Measurements from ENCODE around the gene BNC2.

DNA sequence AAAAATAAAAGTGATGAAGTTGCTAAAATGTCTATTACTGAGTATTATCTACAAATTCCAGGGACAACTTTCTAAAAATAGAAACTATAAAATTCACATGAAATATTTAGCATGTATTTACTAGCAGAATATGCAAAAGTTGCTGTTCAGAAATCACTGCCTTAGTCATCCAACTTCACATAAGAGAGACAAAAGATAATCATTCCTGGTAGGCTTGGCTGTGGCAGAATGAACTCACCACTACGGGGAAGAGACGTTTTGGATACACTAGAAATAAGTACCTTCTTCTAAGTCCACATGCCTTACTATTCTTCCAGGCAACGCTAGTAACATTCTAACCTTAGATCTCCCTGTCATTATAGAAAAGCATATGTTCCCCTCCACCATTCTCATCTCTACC, 272.2 kb downstream of the BNC2 start:
- TF ChIP-seq, protein P1, sequence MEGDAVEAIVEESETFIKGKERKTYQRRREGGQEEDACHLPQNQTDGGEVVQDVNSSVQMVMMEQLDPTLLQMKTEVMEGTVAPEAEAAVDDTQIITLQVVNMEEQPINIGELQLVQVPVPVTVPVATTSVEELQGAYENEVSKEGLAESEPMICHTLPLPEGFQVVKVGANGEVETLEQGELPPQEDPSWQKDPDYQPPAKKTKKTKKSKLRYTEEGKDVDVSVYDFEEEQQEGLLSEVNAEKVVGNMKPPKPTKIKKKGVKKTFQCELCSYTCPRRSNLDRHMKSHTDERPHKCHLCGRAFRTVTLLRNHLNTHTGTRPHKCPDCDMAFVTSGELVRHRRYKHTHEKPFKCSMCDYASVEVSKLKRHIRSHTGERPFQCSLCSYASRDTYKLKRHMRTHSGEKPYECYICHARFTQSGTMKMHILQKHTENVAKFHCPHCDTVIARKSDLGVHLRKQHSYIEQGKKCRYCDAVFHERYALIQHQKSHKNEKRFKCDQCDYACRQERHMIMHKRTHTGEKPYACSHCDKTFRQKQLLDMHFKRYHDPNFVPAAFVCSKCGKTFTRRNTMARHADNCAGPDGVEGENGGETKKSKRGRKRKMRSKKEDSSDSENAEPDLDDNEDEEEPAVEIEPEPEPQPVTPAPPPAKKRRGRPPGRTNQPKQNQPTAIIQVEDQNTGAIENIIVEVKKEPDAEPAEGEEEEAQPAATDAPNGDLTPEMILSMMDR (IDR thresholded peaks at IDR 0.05; ENCODE audit: insufficient read depth, low read length) = no peak
- TF ChIP-seq GABPA (IDR thresholded peaks at IDR 0.05; ENCODE audit: low read depth) (no peak), POLR2AphosphoS5 (IDR thresholded peaks at IDR 0.05; ENCODE audit: low read depth) (no peak)
